Astrocyte (in vitro differentiated cells and primary cell): ENCODE data around the gene ITGA2B. TPM values are rescaled to one million over a fixed set of nuclear protein-coding genes. Genes with fewer than 3 reads are reported as not detected.

ENCODE experiments used
- DNase-seq: peaks from one replicate; pipeline ENCODE4 v3.0.0-alpha.2; 2010; ENCODE audit warnings: low read depth
- FAIRE-seq: peaks from 2 replicates; lab custom pipeline; 2011; peaks lifted over from hg19 to GRCh38; lab: Jason Lieb, UNC
- H2AFZ ChIP-seq: 2 replicates; pipeline ENCODE4 v1.6.0; 2012; ENCODE audit warnings: low read depth, low read length, inconsistent platforms
- H3K27ac ChIP-seq: 2 replicates; pipeline ENCODE4 v1.5.1; 2011; ENCODE audit warnings: low read depth, low read length, inconsistent platforms
- H3K27me3 ChIP-seq: 2 replicates; pipeline ENCODE4 v1.6.0; 2011; ENCODE audit warnings: low read length, inconsistent platforms; ENCODE audit not compliant: insufficient read depth
- H3K36me3 ChIP-seq: 2 replicates; pipeline ENCODE4 v1.5.1; 2011; ENCODE audit warnings: low read length, inconsistent platforms; ENCODE audit not compliant: insufficient read depth
- H3K4me1 ChIP-seq: 2 replicates; pipeline ENCODE4 v1.5.1; 2011; ENCODE audit warnings: low read length, inconsistent platforms; ENCODE audit not compliant: insufficient read depth
- H3K4me2 ChIP-seq: 2 replicates; pipeline ENCODE4 v1.6.0; 2012; ENCODE audit warnings: low read length, inconsistent platforms
- H3K4me3 ChIP-seq: 2 replicates; pipeline ENCODE4 v1.5.1; 2011; ENCODE audit warnings: low read depth, mild to moderate bottlenecking, low read length, inconsistent platforms; ENCODE audit not compliant: insufficient read depth
- H3K79me2 ChIP-seq: 2 replicates; pipeline ENCODE4 v1.6.0; 2012; ENCODE audit warnings: mild to moderate bottlenecking, low read length, inconsistent platforms; ENCODE audit not compliant: insufficient read depth
- H3K9ac ChIP-seq: 2 replicates; pipeline ENCODE4 v1.6.0; 2012; ENCODE audit warnings: mild to moderate bottlenecking, low read length, inconsistent platforms
- H3K9me3 ChIP-seq: 2 replicates; pipeline ENCODE4 v1.5.1; 2012; ENCODE audit warnings: low read depth, mild to moderate bottlenecking, low read length, inconsistent platforms; ENCODE audit not compliant: insufficient read depth
- H4K20me1 ChIP-seq: 2 replicates; pipeline ENCODE4 v1.6.0; 2012; ENCODE audit warnings: low read length, inconsistent platforms; ENCODE audit not compliant: insufficient read depth
- H3K27ac Mint-ChIP-seq: one replicate; pipeline ENCODE4 v1.8.0; 2021; ENCODE audit warnings: mild to moderate bottlenecking, mixed read lengths; ENCODE audit not compliant: unreplicated experiment
- H3K27me3 Mint-ChIP-seq: one replicate; pipeline ENCODE4 v1.8.0; 2021; ENCODE audit warnings: low read depth, mixed read lengths; ENCODE audit not compliant: unreplicated experiment
- H3K36me3 Mint-ChIP-seq: one replicate; pipeline ENCODE4 v1.8.0; 2021; ENCODE audit warnings: low read depth, mixed read lengths; ENCODE audit not compliant: unreplicated experiment
- H3K4me1 Mint-ChIP-seq: one replicate; pipeline ENCODE4 v1.8.0; 2021; ENCODE audit warnings: low read depth, mixed read lengths; ENCODE audit not compliant: unreplicated experiment
- H3K4me3 Mint-ChIP-seq: one replicate; pipeline ENCODE4 v1.8.0; 2021; ENCODE audit warnings: mild to moderate bottlenecking, moderate library complexity, mixed read lengths; ENCODE audit not compliant: unreplicated experiment
- H3K9me3 Mint-ChIP-seq: one replicate; pipeline ENCODE4 v1.8.0; 2021; ENCODE audit warnings: mild to moderate bottlenecking, mixed read lengths; ENCODE audit not compliant: unreplicated experiment
- EZH2 ChIP-seq: IDR thresholded peaks from 2 replicates; pipeline ENCODE4 v1.6.1; 2012; ENCODE audit warnings: mild to moderate bottlenecking, low read length, inconsistent platforms; ENCODE audit not compliant: insufficient read depth
- total RNA-seq: library from RNA; stranded (reverse); gene quantifications from 2 replicates; pipeline ENCODE4 v1.2.1, GENCODE V29; 2021
- TF ChIP-seq, protein P1 (sequence below): IDR thresholded peaks from 2 replicates; pipeline ENCODE4 v1.5.1; 2011; ENCODE audit warnings: low read depth, mild to moderate bottlenecking, inconsistent platforms, low read length, moderate library complexity; ENCODE audit not compliant: insufficient read depth

Gene ITGA2B
- total RNA-seq, 1 donor from 2014 or later: 0.68 TPM

- no peaks in the 10 kb centered on the region for H3K27me3 ChIP-seq
- no peak overlapping the region for H3K27ac ChIP-seq
- no peak for FAIRE-seq
- H3K4me1 ChIP-seq: peaks cover 18% of the 10 kb centered on the region
- H3K27me3 Mint-ChIP-seq: no peaks in the 10 kb centered on the region
- H4K20me1 ChIP-seq: peaks cover 49% of the 10 kb centered on the region
- H3K4me1 Mint-ChIP-seq: peaks cover 15% of the 10 kb centered on the region
- H3K4me2 ChIP-seq: no peak overlapping the region
- H3K79me2 ChIP-seq: peaks cover 6% of the 10 kb centered on the region
- no peak overlapping the region for H2AFZ ChIP-seq
- H3K36me3 Mint-ChIP-seq: peaks cover 9% of the 10 kb centered on the region
- no peaks in the 10 kb centered on the region for H3K9me3 Mint-ChIP-seq
- H3K4me3 ChIP-seq: no peak overlapping the region
- no peak for DNase-seq
- no peaks in the 10 kb centered on the region for H3K9me3 ChIP-seq
- no peak for TF ChIP-seq EZH2
- TF ChIP-seq, protein P1, sequence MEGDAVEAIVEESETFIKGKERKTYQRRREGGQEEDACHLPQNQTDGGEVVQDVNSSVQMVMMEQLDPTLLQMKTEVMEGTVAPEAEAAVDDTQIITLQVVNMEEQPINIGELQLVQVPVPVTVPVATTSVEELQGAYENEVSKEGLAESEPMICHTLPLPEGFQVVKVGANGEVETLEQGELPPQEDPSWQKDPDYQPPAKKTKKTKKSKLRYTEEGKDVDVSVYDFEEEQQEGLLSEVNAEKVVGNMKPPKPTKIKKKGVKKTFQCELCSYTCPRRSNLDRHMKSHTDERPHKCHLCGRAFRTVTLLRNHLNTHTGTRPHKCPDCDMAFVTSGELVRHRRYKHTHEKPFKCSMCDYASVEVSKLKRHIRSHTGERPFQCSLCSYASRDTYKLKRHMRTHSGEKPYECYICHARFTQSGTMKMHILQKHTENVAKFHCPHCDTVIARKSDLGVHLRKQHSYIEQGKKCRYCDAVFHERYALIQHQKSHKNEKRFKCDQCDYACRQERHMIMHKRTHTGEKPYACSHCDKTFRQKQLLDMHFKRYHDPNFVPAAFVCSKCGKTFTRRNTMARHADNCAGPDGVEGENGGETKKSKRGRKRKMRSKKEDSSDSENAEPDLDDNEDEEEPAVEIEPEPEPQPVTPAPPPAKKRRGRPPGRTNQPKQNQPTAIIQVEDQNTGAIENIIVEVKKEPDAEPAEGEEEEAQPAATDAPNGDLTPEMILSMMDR: no peak
- H3K27ac Mint-ChIP-seq: no peak overlapping the region
- H3K36me3 ChIP-seq: no peaks in the 10 kb centered on the region
- no peak overlapping the region for H3K4me3 Mint-ChIP-seq
- no peak overlapping the region for H3K9ac ChIP-seq
Observed at GRCh38 chr17:44359458-44360143, 29.8 kb downstream of the ITGA2B start.

DNA sequence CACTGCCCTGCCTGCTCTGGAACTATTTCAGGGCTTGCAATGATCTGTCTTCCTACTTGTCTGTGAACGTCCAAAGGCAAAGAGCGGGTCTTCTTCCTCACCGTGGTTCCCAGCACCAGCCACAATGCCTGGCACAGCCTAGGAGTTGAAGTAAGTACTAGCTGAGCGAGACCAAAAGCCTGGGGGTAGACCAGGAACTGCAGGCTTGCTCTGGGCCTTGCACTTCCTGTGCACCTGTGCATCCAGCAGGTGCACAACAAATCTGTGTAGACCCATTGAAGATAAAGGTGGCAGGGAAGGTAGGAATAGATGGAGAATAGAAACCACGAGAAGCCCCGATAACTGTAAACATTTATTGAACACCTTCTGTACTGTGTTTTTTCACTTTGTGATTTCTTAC, 30.4 kb downstream of the ITGA2B start:
- H3K4me1 Mint-ChIP-seq: peaks cover 15% of the 10 kb centered on the region
- H3K9me3 Mint-ChIP-seq: no peaks in the 10 kb centered on the region
- Histone ChIP-seq H4K20me1 (peaks cover 49% of the 10 kb centered on the region), H3K36me3 (no peaks in the 10 kb centered on the region), H3K27me3 (no peaks in the 10 kb centered on the region), H3K9ac (no peak overlapping the region), H3K4me2 (no peak overlapping the region), H3K4me1 (peaks cover 16% of the 10 kb centered on the region), H3K27ac (no peak overlapping the region), H3K4me3 (no peak overlapping the region), H2AFZ (no peak overlapping the region), H3K9me3 (no peaks in the 10 kb centered on the region), H3K79me2 (peaks cover 6% of the 10 kb centered on the region)
- FAIRE-seq: no peak
- TF ChIP-seq, protein P1: no peak
- H3K27me3 Mint-ChIP-seq: no peaks in the 10 kb centered on the region
- H3K36me3 Mint-ChIP-seq: peaks cover 9% of the 10 kb centered on the region
- no peak for DNase-seq
- H3K27ac Mint-ChIP-seq: no peak overlapping the region
- H3K4me3 Mint-ChIP-seq: no peak overlapping the region

- Histone ChIP-seq H3K27me3 (no peaks in the 10 kb centered on the region), H3K36me3 (no peaks in the 10 kb centered on the region), H3K9me3 (no peaks in the 10 kb centered on the region), H3K27ac (no peak overlapping the region), H4K20me1 (peaks cover 52% of the 10 kb centered on the region), H3K4me3 (no peak overlapping the region), H3K9ac (no peak overlapping the region), H3K79me2 (peaks cover 6% of the 10 kb centered on the region), H3K4me2 (no peak overlapping the region), H3K4me1 (peaks cover 14% of the 10 kb centered on the region), H2AFZ (no peak overlapping the region)
- Mint-ChIP-seq H3K27ac (no peak overlapping the region), H3K27me3 (peaks cover 2% of the 10 kb centered on the region), H3K36me3 (peaks cover 9% of the 10 kb centered on the region), H3K4me1 (peaks cover 15% of the 10 kb centered on the region), H3K4me3 (no peak overlapping the region), H3K9me3 (no peaks in the 10 kb centered on the region)
- DNase-seq: no peak
- TF ChIP-seq, protein P1: no peak
- TF ChIP-seq EZH2: no peak
- FAIRE-seq: no peak
Observed at GRCh38 chr17:44358066-44358465, 31.4 kb downstream of the ITGA2B start.
